ENCODE results near the gene ASAP2. TPM values are rescaled to one million over a fixed set of nuclear protein-coding genes. Genes with fewer than 3 reads are reported as not detected.

The ASAP2 gene
- total and polyA plus RNA-seq, 9 of the 15 experiments (the other 6 are each of a cell fraction or from before 2014, with no cell fraction given), result 0.06 to 4.3 (median 3.1) TPM

DNA sequence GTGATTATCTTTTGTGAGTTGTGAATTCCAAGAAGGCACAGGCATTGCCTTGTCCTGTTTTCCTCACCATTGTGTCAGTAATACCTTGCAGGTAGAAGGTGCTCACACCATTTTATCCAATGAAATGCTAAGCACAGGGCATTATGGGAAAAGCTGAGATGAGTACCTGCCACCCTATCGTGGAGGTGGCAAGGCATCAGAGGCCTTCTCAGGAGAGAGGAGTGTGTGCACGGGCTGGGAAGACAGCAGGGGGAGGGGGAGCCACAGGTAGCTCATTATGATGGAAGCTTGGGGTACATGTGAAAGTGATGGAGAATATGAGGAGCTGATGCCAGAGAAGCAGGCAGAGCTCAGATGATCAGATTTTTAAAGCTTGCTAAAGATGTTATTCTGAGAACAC lies 69.5 kb downstream of the ASAP2 start (continued):
- TF ChIP-seq, protein P1, sequence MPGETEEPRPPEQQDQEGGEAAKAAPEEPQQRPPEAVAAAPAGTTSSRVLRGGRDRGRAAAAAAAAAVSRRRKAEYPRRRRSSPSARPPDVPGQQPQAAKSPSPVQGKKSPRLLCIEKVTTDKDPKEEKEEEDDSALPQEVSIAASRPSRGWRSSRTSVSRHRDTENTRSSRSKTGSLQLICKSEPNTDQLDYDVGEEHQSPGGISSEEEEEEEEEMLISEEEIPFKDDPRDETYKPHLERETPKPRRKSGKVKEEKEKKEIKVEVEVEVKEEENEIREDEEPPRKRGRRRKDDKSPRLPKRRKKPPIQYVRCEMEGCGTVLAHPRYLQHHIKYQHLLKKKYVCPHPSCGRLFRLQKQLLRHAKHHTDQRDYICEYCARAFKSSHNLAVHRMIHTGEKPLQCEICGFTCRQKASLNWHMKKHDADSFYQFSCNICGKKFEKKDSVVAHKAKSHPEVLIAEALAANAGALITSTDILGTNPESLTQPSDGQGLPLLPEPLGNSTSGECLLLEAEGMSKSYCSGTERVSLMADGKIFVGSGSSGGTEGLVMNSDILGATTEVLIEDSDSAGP (CRISPR knock-in tag; IDR thresholded peaks at IDR 0.05), result no peak
- TF ChIP-seq, protein P2, sequence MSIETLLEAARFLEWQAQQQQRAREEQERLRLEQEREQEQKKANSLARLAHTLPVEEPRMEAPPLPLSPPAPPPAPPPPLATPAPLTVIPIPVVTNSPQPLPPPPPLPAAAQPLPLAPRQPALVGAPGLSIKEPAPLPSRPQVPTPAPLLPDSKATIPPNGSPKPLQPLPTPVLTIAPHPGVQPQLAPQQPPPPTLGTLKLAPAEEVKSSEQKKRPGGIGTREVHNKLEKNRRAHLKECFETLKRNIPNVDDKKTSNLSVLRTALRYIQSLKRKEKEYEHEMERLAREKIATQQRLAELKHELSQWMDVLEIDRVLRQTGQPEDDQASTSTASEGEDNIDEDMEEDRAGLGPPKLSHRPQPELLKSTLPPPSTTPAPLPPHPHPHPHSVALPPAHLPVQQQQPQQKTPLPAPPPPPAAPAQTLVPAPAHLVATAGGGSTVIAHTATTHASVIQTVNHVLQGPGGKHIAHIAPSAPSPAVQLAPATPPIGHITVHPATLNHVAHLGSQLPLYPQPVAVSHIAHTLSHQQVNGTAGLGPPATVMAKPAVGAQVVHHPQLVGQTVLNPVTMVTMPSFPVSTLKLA (conservative IDR thresholded peaks at IDR 0.05), result no peak
- TF ChIP-seq GTF2A2 (tag; IDR thresholded peaks at IDR 0.05), result no peak

GRCh38 chr2:9276901-9277451 lies 70.4 kb downstream of the ASAP2 start:
- no peak overlapping the region for H3K4me2 ChIP-seq (ENCODE audit: insufficient read depth, low read length)
- H3K9ac ChIP-seq (ENCODE audit: insufficient read depth in 1 of 2, low read depth in 2 of 2, low read length in 2 of 2), result no peak overlapping the region
- ChIA-PET CTCF (ENCODE audit: low intra/inter-chr PET ratio) (no interaction called here), POLR2A (interaction anchor here (0.7 kb wide), 1 partner anchor 16 kb away, joined by 3 read pairs; no protein-coding TSS in a partner anchor)
- FAIRE-seq, result no peak
- H3K36me3 ChIP-seq (ENCODE audit: control insufficient read depth, insufficient read depth, low read length), result no peaks in the 10 kb centered on the region
- WGBS (ENCODE audit: insufficient coverage, low coverage, missing lambda C conversion rate), result 19% methylated on average over 9 of the region's 9 CpGs
- no peak overlapping the region for H3K27ac ChIP-seq (ENCODE audit: extremely low read depth, low read depth, low read length)
- no TSS peak for BruUV-seq (replicated peaks)
- peaks cover 16 to 39% of the 10 kb centered on the region in 2 experiments for H3K27me3 ChIP-seq (ENCODE audit: control insufficient read depth in 2 of 2, insufficient read depth in 2 of 2, low read length in 2 of 2)
- no peak overlapping the region for H3K4me3 ChIP-seq
- H3K9me1 ChIP-seq (ENCODE audit: control insufficient read depth, insufficient read depth, low read length), result no peaks in the 10 kb centered on the region
- H3K9me3 ChIP-seq (replicated peaks; ENCODE audit: control insufficient read depth, insufficient read depth, low read depth, low read length), result no peaks in the 10 kb centered on the region
- DNase-seq (ENCODE audit: extremely low read depth in 1 of 4, low spot score in 3 of 4), result no peak
- H3K79me2 ChIP-seq (ENCODE audit: control insufficient read depth, insufficient read depth, low read length), result no peaks in the 10 kb centered on the region
- H3K4me1 ChIP-seq (replicated peaks in 1 of 2; ENCODE audit: control insufficient read depth in 2 of 2, insufficient read depth in 2 of 2, low read length in 2 of 2), result no peaks in the 10 kb centered on the region; a peak in 1 of 5 replicates
- no peak for TF ChIP-seq ZNF778 (CRISPR knock-in tag; IDR thresholded peaks at IDR 0.05)
- no peak for TF ChIP-seq IRF1 (CRISPR knock-in tag; IDR thresholded peaks at IDR 0.05; ENCODE audit: borderline replicate concordance)
- no peak for TF ChIP-seq TCF7L2 (IDR thresholded peaks at IDR 0.05; ENCODE audit: low read depth, low read length)
- no peak for TF ChIP-seq CHCHD3 (CRISPR knock-in tag; IDR thresholded peaks at IDR 0.05)
- no peak for TF ChIP-seq COPS2 (conservative IDR thresholded peaks at IDR 0.05)
- no peak for TF ChIP-seq NR0B1 (IDR thresholded peaks at IDR 0.05; ENCODE audit: partially characterized antibody)
- TF ChIP-seq ZNF134 (CRISPR knock-in tag; conservative IDR thresholded peaks at IDR 0.05), result no peak
- no peak for TF ChIP-seq MIER1 (IDR thresholded peaks at IDR 0.05; ENCODE audit: low read depth)
- no peak overlapping the region for H2AFZ ChIP-seq (ENCODE audit: low read depth, low read length)
- in situ Hi-C loops (cut with MboI), result no loop called here
- no peak; the same call in 2 of the 3 replicates for ATAC-seq
- intact Hi-C loops (cut with micrococcal nuclease), result no loop called here
- peaks cover 6% of the 10 kb centered on the region; the same call in 1 of the 2 replicates for H4K20me1 ChIP-seq (replicated peaks; ENCODE audit: control insufficient read depth, insufficient read depth, low read length)
